ENCODE measurements around the gene JMJD8. TPM values are rescaled to one million over a fixed set of nuclear protein-coding genes. Genes with fewer than 3 reads are reported as not detected.

JMJD8 gene
- total RNA-seq, 4 donors from 2014 or later, result 41.8 to 90.5 (median 82.3) TPM

GRCh38 chr16:659618-660017 is 24.5 kb downstream of the JMJD8 start:
- intact Hi-C loops (cut with DNase I; ENCODE audit: low total_unique reads), result loop anchor here (10.0 kb wide), 1 partner anchor 115 kb away; no protein-coding TSS in a partner anchor

DNA sequence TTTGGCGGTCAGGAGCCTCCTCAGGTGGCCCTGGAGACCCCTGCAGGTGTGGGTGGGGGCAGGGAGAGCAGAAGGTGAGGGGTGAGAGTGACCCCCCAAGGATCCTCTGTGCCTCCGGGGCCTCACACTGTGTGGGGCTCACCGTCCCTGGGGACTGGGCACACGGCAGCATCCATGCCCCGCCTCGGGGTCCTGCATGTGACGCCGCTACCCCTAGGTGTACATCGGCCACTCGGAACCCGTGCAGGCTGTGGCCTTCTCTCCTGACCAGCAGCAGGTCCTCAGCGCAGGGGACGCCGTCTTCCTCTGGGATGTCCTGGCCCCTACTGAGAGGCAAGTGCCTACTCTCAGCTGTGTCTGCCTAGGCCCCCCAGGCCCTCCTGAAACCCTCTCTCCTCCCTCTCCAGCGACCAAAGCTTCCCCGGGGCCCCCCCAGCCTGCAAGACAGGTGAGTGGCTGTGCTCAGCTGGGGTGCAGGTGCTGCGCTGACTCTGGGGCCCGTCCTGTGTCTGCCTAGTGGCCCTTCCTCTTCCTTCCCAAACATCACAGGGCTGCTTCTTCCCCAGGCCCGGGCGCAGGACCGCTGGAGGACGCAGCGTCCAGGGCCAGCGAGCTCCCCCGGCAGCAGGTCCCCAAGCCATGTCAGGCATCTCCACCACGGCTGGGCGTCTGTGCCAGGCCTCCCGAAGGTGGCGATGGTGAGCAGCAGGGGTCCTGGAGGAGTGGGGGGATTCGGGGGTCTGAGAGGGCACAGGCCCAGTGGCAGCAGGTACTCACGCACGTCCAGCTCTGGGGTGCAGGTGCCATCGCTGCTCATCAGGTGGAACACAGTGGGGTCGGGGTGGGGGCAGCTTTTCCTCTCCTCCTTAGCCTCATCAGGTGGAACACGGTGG is 25.2 kb downstream of the JMJD8 start:
- no peak overlapping the region for H3K4me3 ChIP-seq (ENCODE audit: low read depth, poor library complexity, severe bottlenecking)
- no peak for DNase-seq (ENCODE audit: low spot score in 2 of 2)
- 92 to 93% methylated on average over 23 to 32 of the region's 35 CpGs for WGBS, 2 donors
- TF ChIP-seq, protein P1, sequence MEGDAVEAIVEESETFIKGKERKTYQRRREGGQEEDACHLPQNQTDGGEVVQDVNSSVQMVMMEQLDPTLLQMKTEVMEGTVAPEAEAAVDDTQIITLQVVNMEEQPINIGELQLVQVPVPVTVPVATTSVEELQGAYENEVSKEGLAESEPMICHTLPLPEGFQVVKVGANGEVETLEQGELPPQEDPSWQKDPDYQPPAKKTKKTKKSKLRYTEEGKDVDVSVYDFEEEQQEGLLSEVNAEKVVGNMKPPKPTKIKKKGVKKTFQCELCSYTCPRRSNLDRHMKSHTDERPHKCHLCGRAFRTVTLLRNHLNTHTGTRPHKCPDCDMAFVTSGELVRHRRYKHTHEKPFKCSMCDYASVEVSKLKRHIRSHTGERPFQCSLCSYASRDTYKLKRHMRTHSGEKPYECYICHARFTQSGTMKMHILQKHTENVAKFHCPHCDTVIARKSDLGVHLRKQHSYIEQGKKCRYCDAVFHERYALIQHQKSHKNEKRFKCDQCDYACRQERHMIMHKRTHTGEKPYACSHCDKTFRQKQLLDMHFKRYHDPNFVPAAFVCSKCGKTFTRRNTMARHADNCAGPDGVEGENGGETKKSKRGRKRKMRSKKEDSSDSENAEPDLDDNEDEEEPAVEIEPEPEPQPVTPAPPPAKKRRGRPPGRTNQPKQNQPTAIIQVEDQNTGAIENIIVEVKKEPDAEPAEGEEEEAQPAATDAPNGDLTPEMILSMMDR (IDR thresholded peaks at IDR 0.05), result no peak
- no peak for TF ChIP-seq POLR2A (IDR thresholded peaks at IDR 0.05)
- intact Hi-C loops (cut with DNase I; ENCODE audit: low total_unique reads), result no loop called here

More at GRCh38 chr16:659618-660017, 24.5 kb downstream of the JMJD8 start:
- TF ChIP-seq POLR2A (IDR thresholded peaks at IDR 0.05), result no peak
- TF ChIP-seq, protein P1 (IDR thresholded peaks at IDR 0.05), result no peak
- 83 to 86% methylated on average over 8 to 16 of the region's 20 CpGs for WGBS, 2 donors
- DNase-seq (ENCODE audit: low spot score in 2 of 2), result no peak
- H3K4me3 ChIP-seq (ENCODE audit: low read depth, poor library complexity, severe bottlenecking), result no peak overlapping the region

DNA sequence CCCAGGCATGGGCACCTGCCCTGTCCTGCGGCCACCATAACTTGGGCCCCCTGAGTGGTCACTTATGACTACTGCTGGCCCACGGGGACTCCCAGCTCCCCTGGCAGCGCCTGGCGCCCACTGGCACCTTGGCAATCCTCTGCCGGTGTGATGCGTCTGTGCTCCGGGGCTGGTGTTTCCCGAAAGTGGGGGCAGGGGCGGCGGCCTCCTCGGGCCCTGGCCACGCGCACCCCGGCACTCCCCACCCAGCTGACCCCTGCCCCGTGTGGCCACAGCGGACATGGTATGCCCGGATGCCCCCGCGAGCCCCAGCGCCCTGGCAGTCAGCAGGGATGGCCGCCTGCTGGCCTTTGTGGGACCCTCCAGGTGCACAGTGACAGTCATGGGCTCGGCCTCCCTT is 26.6 kb downstream of the JMJD8 start:
- no peak overlapping the region for H3K4me3 ChIP-seq (ENCODE audit: low read depth, poor library complexity, severe bottlenecking)
- no peak for TF ChIP-seq POLR2A (IDR thresholded peaks at IDR 0.05)
- TF ChIP-seq, protein P1 (IDR thresholded peaks at IDR 0.05), result no peak
- no peak for DNase-seq (ENCODE audit: low spot score in 2 of 2)
- intact Hi-C loops (cut with DNase I; ENCODE audit: low total_unique reads), result no loop called here
- WGBS, 2 donors, result 96% methylated on average over 8 to 15 of the region's 22 CpGs

DNA sequence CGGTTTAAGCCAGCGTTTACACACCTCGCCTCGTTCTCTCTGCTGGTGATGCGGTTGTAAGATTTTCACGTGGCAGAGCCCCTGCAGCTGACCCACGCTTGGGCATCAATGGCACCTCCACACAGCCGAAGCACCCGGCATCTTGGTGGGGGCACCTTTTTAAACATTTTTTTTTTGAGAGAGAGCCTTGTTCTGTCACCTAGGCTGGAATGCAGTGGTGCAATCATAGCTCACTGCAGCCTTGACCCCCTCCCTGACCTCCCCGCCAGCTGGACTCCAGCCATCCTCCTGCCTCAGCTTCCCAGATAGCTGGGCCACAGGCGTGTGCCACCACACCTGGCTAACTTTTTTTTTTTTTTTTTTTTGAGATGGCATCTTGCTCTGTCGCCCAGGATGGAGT is 30.1 kb downstream of the JMJD8 start:
- DNase-seq (ENCODE audit: low spot score in 2 of 2), result no peak
- TF ChIP-seq POLR2A (IDR thresholded peaks at IDR 0.05), result no peak
- TF ChIP-seq, protein P1 (IDR thresholded peaks at IDR 0.05), result no peak
- intact Hi-C loops (cut with DNase I; ENCODE audit: low total_unique reads), result no loop called here
- H3K4me3 ChIP-seq (ENCODE audit: low read depth, poor library complexity, severe bottlenecking), result no peak overlapping the region
- WGBS, 2 donors, result 92% methylated on average over 12 of the region's 12 CpGs

GRCh38 chr16:652454-653305 is 31.5 kb downstream of the JMJD8 start:
- TF ChIP-seq, protein P1 (IDR thresholded peaks at IDR 0.05), result no peak
- no peak for TF ChIP-seq POLR2A (IDR thresholded peaks at IDR 0.05)
- no peak overlapping the region for H3K4me3 ChIP-seq (ENCODE audit: low read depth, poor library complexity, severe bottlenecking)
- intact Hi-C loops (cut with DNase I; ENCODE audit: low total_unique reads), result no loop called here
- 76 to 77% methylated on average over 16 to 23 of the region's 28 CpGs for WGBS, 2 donors
- no peak for DNase-seq (ENCODE audit: low spot score in 2 of 2)

All from lower leg skin (tissue), 4 donors.